ENCODE data around the gene POLR3H.

The POLR3H gene

DNA sequence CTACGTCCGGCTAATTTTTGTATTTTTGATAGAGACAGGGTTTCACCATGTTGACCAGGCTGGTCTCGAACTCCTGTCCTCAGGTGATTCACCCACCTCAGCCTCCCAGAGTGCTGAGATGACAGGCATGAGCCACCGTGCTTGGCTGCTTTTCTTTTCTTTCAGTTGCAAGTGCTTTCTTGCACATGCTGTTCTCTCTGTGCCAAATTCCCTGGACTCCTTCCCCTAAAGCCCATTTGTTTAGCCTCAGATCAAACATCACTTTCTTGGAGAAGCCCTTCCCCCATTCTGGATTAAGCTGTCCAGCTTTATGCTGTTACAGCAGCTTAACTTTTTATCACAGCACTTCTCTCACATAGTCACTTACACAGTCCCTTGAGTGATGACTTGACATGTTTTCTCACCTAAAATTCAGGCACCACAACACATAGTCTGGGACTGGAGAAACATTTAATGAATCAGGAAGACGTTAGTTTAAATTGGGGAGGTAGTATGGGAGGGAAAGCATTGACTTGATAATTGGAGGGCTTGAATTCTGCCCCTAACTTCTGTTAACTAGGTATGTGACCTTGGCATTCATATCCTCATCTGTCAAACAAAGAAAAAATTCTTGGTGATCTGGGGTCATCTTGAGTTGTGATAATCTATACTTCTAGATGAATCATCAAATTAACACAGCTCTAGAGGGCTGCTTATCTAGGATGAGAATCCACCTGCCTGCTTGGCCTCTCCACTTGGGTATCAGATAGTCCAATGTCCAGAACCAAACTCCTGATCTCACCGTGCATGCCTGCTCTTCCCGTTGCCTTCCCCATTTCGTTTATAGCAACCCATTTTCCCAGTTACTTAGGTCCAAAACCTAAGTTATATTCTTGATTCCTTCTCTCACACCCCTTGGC lies 57.0 kb downstream of the POLR3H start:
- H3K4me3 ChIP-seq (ENCODE audit: low read depth, low read length) = no peak overlapping the region
- TF ChIP-seq, protein P1, sequence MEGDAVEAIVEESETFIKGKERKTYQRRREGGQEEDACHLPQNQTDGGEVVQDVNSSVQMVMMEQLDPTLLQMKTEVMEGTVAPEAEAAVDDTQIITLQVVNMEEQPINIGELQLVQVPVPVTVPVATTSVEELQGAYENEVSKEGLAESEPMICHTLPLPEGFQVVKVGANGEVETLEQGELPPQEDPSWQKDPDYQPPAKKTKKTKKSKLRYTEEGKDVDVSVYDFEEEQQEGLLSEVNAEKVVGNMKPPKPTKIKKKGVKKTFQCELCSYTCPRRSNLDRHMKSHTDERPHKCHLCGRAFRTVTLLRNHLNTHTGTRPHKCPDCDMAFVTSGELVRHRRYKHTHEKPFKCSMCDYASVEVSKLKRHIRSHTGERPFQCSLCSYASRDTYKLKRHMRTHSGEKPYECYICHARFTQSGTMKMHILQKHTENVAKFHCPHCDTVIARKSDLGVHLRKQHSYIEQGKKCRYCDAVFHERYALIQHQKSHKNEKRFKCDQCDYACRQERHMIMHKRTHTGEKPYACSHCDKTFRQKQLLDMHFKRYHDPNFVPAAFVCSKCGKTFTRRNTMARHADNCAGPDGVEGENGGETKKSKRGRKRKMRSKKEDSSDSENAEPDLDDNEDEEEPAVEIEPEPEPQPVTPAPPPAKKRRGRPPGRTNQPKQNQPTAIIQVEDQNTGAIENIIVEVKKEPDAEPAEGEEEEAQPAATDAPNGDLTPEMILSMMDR (IDR thresholded peaks at IDR 0.05; ENCODE audit: low read depth, low read length, missing control alignments) = no peak
- DNase-seq (ENCODE audit: low read depth) = no peak

DNA sequence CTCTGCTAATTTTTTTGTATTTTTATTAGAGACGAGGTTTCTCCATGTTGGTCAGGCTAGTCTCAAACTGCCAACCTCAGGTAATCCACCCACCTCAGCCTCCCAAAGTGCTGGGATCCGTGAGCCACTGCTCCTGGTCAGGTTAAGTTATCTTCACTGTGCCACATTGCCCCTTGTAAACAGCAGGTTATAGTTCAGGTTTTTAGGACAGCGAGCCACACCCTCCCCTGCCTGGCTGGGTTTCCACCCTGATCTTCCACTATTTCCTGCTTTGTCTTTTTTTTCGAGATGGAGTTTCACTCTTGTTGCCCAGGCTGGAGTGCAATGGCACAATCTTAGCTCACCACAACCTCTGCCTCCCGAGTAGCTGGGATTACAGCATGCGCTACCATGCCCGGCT lies 59.2 kb downstream of the POLR3H start:
- TF ChIP-seq, protein P1 (IDR thresholded peaks at IDR 0.05; ENCODE audit: low read depth, low read length, missing control alignments) = no peak
- DNase-seq (ENCODE audit: low read depth) = no peak

DNA sequence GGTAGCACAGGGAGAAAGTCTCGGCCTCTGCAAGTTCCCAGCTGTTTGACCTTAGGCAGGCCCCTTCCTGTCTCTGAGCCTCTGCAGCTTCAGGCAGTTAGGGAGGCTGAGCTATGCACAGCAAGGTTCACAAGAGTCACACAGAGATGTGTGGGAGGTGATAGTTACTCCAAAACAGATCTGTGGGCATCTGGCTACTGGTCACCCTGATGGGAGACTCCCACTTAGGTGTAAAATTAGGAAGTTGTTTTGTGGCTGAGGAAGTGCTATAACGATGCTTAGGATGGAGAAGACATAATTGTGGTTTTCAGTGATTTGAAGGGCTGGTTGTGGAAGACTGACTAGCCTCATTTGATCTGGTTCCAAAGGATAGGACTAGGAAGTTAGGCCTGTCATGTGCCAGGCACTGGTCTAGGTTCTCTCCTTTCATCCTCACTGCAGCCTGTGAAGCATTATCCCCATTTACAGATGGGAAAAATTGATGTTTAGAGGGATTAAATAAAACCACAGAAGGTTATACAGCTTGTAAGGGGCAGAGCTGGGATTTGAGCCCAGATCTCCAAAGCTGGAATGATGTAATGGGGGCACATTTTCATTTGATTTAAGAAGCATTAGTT lies 61.8 kb downstream of the POLR3H start:
- no peak for DNase-seq (ENCODE audit: low read depth)
- TF ChIP-seq, protein P1 (IDR thresholded peaks at IDR 0.05; ENCODE audit: low read depth, low read length, missing control alignments) = no peak
- H3K4me3 ChIP-seq (ENCODE audit: low read depth, low read length) = no peak overlapping the region; the same call in 1 of the 2 replicates

More for the DNA sequence above, 59.2 kb downstream of the POLR3H start:
- no peak overlapping the region for H3K4me3 ChIP-seq (ENCODE audit: low read depth, low read length)

DNA sequence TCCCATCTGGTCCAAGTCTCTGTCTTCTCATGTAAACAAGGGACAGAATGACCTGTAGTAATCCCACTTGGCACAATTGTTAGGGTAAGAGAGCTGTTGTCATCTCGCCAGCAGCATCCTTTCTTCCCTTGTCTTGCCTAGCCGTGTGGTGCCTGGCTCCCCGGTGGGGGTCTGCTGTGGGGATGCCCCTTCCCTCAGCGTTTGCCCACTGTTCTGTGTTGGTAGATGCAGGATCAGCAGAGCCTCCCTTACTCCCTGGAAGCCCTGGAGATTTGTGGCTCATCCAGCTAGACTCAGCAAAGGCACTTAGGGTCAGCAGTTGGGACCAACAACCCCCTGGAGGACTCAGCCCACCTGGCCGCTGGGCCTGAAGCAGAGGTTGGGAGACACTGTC lies 62.3 kb downstream of the POLR3H start:
- no peak for DNase-seq (ENCODE audit: low read depth)
- TF ChIP-seq, protein P1 (IDR thresholded peaks at IDR 0.05; ENCODE audit: low read depth, low read length, missing control alignments) = no peak
- no peak overlapping the region; the same call in 1 of the 2 replicates for H3K4me3 ChIP-seq (ENCODE audit: low read depth, low read length)

DNA sequence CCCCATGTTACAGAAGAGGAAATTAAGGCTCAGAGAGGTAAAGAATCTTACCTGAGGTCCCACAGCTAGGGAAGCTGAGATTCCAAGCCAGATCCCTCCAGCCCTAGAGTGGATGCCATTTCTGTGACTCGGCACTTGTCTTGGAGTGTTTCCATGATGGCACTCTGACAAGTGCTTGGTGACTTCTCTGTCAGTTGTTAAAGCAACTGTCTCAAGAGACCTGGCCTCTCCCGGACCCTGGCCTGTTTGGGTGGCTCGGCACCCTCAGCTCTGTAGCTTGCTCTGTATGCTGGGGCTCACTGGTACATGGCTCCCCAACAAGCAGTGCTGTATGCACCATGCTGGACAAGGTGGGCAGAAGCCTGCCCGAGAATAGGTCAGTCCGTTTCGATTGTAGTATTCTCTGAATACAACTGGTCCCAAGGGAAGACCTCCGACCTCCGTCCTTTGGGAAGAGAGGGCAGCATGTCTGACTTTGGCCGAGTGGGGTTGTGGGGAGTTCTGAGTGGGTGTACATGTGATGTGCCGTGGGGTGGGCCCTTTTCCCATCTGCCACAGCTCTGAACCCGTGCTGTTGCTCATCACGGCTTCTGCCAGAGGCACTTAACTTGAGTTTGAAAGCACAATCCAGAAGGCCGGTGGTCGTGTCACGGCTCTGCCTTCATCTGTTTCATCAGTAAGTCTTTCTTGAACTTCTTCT lies 63.0 kb downstream of the POLR3H start:
- DNase-seq (ENCODE audit: low read depth) = no peak
- TF ChIP-seq, protein P1 (IDR thresholded peaks at IDR 0.05; ENCODE audit: low read depth, low read length, missing control alignments) = no peak
- no peak overlapping the region; the same call in 1 of the 2 replicates for H3K4me3 ChIP-seq (ENCODE audit: low read depth, low read length)

DNA sequence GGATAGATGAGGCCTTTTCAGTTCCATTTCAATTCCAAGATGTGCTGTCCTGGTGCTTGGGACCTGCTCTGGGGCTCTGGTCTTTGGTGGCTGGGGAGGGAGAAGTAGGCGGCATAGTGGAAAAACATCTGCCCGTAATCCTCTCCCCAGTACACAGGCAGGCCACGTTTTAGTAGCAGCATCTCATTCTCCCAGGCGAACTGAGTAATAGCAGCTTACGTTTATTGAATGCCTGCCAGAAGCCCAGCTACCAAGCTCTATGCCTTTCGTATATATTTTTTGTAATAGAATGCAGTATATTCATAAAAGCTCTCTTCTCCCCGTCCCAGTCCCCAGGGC lies 63.9 kb downstream of the POLR3H start:
- no peak for DNase-seq (ENCODE audit: low read depth)
- H3K4me3 ChIP-seq (ENCODE audit: low read depth, low read length) = no peak overlapping the region
- TF ChIP-seq, protein P1 (IDR thresholded peaks at IDR 0.05; ENCODE audit: low read depth, low read length, missing control alignments) = no peak

Measured in GM12864 (cell line).